Measurements from ENCODE around the gene COPG1.

COPG1 gene

GRCh38 chr3:129228891-129229585 is 20.4 kb upstream of the COPG1 start:
- no peak overlapping the region for H3K4me3 ChIP-seq (ENCODE audit: low read depth, low read length)
- H3K9me3 ChIP-seq (ENCODE audit: severe bottlenecking), result no peaks in the 10 kb centered on the region
- H3K36me3 ChIP-seq, result no peaks in the 10 kb centered on the region
- 0 out of 2 replicates have a peak, but pooled peaks have one; percentile 18 for TF ChIP-seq CTCF (IDR thresholded peaks at IDR 0.05; ENCODE audit: low read depth, low read length)
- no peak overlapping the region for H3K27ac ChIP-seq
- peak; percentile 16 for DNase-seq
- no peaks in the 10 kb centered on the region for H3K27me3 ChIP-seq (ENCODE audit: insufficient read depth, low read depth, severe bottlenecking)

GRCh38 chr3:129230311-129231019 is 18.9 kb upstream of the COPG1 start:
- Histone ChIP-seq H3K27ac (no peak overlapping the region), H3K9me3 (ENCODE audit: severe bottlenecking) (no peaks in the 10 kb centered on the region), H3K4me3 (ENCODE audit: low read depth, low read length) (no peak overlapping the region), H3K36me3 (no peaks in the 10 kb centered on the region), H3K27me3 (ENCODE audit: insufficient read depth, low read depth, severe bottlenecking) (no peaks in the 10 kb centered on the region)
- no peak for TF ChIP-seq CTCF (IDR thresholded peaks at IDR 0.05; ENCODE audit: low read depth, low read length)
- DNase-seq, result no peak

GRCh38 chr3:129231331-129232119 is 17.9 kb upstream of the COPG1 start:
- DNase-seq, result no peak
- H3K9me3 ChIP-seq (ENCODE audit: severe bottlenecking), result no peaks in the 10 kb centered on the region
- H3K36me3 ChIP-seq, result no peaks in the 10 kb centered on the region
- no peak overlapping the region for H3K27ac ChIP-seq
- TF ChIP-seq CTCF (IDR thresholded peaks at IDR 0.05; ENCODE audit: low read depth, low read length), result no peak
- no peak overlapping the region for H3K4me3 ChIP-seq (ENCODE audit: low read depth, low read length)
- no peaks in the 10 kb centered on the region for H3K27me3 ChIP-seq (ENCODE audit: insufficient read depth, low read depth, severe bottlenecking)

- TF ChIP-seq CTCF (IDR thresholded peaks at IDR 0.05; ENCODE audit: low read depth, low read length), result no peak
- no peak for DNase-seq
- no peaks in the 10 kb centered on the region for H3K9me3 ChIP-seq (ENCODE audit: severe bottlenecking)
- H3K27me3 ChIP-seq (ENCODE audit: insufficient read depth, low read depth, severe bottlenecking), result no peaks in the 10 kb centered on the region
- no peak overlapping the region for H3K4me3 ChIP-seq (ENCODE audit: low read depth, low read length)
- no peak overlapping the region for H3K27ac ChIP-seq
- no peaks in the 10 kb centered on the region for H3K36me3 ChIP-seq
These were observed 15.9 kb upstream of the COPG1 start for GRCh38 chr3:129233538-129233937.

GRCh38 chr3:129234441-129234840 is 15.0 kb upstream of the COPG1 start:
- H3K9me3 ChIP-seq (ENCODE audit: severe bottlenecking), result no peaks in the 10 kb centered on the region
- no peaks in the 10 kb centered on the region for H3K27me3 ChIP-seq (ENCODE audit: insufficient read depth, low read depth, severe bottlenecking)
- H3K27ac ChIP-seq, result no peak overlapping the region
- no peaks in the 10 kb centered on the region for H3K36me3 ChIP-seq
- no peak for DNase-seq
- no peak for TF ChIP-seq CTCF (IDR thresholded peaks at IDR 0.05; ENCODE audit: low read depth, low read length)
- H3K4me3 ChIP-seq (ENCODE audit: low read depth, low read length), result no peak overlapping the region

All from WERI-Rb-1 (cell line).